ENCODE data around the gene DDX43.

DNA sequence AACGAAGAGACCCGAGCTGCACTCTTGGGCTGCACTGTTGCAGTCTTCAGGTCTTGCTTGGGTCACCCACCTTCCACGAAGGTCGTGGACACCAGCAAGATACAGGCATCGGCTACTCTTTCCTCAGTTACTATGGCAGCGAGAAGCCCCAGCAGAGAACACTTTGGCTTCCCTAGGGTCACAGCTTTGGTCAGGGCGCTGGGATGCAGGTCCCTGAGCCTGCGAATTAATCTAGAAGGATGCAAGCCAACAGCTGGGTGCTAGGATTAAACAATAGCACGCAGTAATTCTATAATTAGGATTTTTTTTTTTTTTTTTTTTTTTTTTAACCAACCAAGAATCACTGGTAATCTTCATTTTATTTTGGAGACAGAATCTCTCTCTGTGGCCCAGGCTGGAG lies 30.1 kb upstream of the DDX43 start:
- TF ChIP-seq, protein P1, sequence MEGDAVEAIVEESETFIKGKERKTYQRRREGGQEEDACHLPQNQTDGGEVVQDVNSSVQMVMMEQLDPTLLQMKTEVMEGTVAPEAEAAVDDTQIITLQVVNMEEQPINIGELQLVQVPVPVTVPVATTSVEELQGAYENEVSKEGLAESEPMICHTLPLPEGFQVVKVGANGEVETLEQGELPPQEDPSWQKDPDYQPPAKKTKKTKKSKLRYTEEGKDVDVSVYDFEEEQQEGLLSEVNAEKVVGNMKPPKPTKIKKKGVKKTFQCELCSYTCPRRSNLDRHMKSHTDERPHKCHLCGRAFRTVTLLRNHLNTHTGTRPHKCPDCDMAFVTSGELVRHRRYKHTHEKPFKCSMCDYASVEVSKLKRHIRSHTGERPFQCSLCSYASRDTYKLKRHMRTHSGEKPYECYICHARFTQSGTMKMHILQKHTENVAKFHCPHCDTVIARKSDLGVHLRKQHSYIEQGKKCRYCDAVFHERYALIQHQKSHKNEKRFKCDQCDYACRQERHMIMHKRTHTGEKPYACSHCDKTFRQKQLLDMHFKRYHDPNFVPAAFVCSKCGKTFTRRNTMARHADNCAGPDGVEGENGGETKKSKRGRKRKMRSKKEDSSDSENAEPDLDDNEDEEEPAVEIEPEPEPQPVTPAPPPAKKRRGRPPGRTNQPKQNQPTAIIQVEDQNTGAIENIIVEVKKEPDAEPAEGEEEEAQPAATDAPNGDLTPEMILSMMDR (IDR thresholded peaks at IDR 0.05): no peak
- no peak for TF ChIP-seq POLR2A (IDR thresholded peaks at IDR 0.05)

All from ovary (tissue), 3 donors.